Gastrocnemius medialis (tissue), 4 donors: Measurements from ENCODE around the gene CCDC141.

ENCODE experiments used
- POLR2A ChIP-seq, 2 donors: fragments of 450-650 bp; IDR thresholded peaks; one replicate each; pipeline ENCODE4 v1.6.1; 2017; ENCODE audit warnings: antibody characterized with exemption in 2 of 2, mild to moderate bottlenecking in 2 of 2, moderate library complexity in 2 of 2
- TF ChIP-seq, protein P1 (sequence below), 5 experiments: fragments of 450-650 bp in 3 of 5; fragments of 200-600 bp in 2 of 5; sonication (generic) in 2 of 5; IDR thresholded peaks in 4 of 5; conservative IDR thresholded peaks in 1 of 5; 1 replicate in 4 of 5; 2 replicates in 1 of 5; pipeline ENCODE4 v1.5.1; 2016 to 2019; ENCODE audit warnings: antibody characterized with exemption in 5 of 5, mild to moderate bottlenecking in 3 of 5, moderate library complexity in 3 of 5

DNA sequence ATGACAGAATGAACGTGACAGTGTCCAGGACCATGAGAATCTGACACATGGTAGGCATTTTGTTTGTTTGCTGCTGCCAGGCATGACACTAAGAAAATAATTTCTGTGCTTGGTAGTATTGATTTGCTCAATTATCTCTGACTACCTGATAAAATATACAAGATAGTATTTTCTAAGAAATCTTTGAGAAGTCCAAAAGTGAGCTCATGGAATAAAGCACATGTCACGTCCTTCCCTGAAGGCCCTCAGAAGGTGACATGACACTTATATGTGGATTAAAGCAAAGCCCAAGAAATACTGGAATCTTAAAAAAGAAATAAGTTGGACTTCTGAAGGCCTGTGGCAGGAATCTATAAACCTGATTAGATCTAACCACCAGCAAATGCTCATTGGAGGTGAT, 238.9 kb downstream of the CCDC141 start:
- TF ChIP-seq, protein P1, sequence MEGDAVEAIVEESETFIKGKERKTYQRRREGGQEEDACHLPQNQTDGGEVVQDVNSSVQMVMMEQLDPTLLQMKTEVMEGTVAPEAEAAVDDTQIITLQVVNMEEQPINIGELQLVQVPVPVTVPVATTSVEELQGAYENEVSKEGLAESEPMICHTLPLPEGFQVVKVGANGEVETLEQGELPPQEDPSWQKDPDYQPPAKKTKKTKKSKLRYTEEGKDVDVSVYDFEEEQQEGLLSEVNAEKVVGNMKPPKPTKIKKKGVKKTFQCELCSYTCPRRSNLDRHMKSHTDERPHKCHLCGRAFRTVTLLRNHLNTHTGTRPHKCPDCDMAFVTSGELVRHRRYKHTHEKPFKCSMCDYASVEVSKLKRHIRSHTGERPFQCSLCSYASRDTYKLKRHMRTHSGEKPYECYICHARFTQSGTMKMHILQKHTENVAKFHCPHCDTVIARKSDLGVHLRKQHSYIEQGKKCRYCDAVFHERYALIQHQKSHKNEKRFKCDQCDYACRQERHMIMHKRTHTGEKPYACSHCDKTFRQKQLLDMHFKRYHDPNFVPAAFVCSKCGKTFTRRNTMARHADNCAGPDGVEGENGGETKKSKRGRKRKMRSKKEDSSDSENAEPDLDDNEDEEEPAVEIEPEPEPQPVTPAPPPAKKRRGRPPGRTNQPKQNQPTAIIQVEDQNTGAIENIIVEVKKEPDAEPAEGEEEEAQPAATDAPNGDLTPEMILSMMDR (IDR thresholded peaks at IDR 0.05 in 4 of 5, conservative IDR thresholded peaks at IDR 0.05 in 1 of 5) = no peak
- TF ChIP-seq POLR2A (IDR thresholded peaks at IDR 0.05) = no peak
